Measurements from ENCODE around the gene BRPF1. TPM values are rescaled to one million over a fixed set of nuclear protein-coding genes. Genes with fewer than 3 reads are reported as not detected.
A peak's percentile ranks its signal among the peaks of the same experiment; 100 is the strongest.
"Not testable (repeated sequence)": the region's sequence is repeated elsewhere in the genome, so short reads cannot be mapped to it uniquely, and the experiment has no call there.

BRPF1 gene
- total RNA-seq, 4 donors from 2014 or later: 9.4 to 18.7 (median 14.9) TPM

- no peak for TF ChIP-seq EP300 (IDR thresholded peaks at IDR 0.05; ENCODE audit: low read depth)
- TF ChIP-seq POLR2A (IDR thresholded peaks at IDR 0.05): peak; percentile 35
- TF ChIP-seq POLR2AphosphoS5 (IDR thresholded peaks at IDR 0.05): peak; percentile 33 to 74 (median 49)
- no peak for TF ChIP-seq CTCF (IDR thresholded peaks at IDR 0.05)
- H3K36me3 ChIP-seq: no peaks in the 10 kb centered on the region
- DNase-seq: peak; percentile 84
- 10% methylated on average over 4 to 29 of the region's 49 CpGs for WGBS, 2 donors (ENCODE audit: low coverage in 1 of 2)
- peak within 1 kb of the TSS; percentile 50 to 72 (median 64) for H3K4me3 ChIP-seq
- no peaks in the 10 kb centered on the region for H3K9me3 ChIP-seq
- H3K27ac ChIP-seq: peak within 1 kb of the TSS; percentile 81 to 89 (median 87)
- H3K4me1 ChIP-seq: peaks cover 10 to 38% (median 30%) of the 10 kb centered on the region in 4 donors
- no peaks in the 10 kb centered on the region for H3K27me3 ChIP-seq
- in situ Hi-C loops (cut with MboI; ENCODE audit: low pct_ligation_motif_present in 1 of 4, low pct_unique_long_range_greater_than_20kb in 1 of 4, low sequenced_read_pairs in 3 of 4) (no loop called here), intact Hi-C loops (cut with DNase I; ENCODE audit: low total_unique reads) (no loop called here)
Observed at GRCh38 chr3:9769426-9770275, 38.1 kb downstream of the BRPF1 start, which contains the start of gene CAMK1. TSS of gene CAMK1 (minus strand) at chr3:9769947. CDS start at chr3:9767749, 2,198 bp downstream.

- WGBS, 2 donors (ENCODE audit: low coverage in 1 of 2): 0 to 28% methylated on average over 5 to 15 of the region's 15 CpGs
- H3K27me3 ChIP-seq: no peaks in the 10 kb centered on the region
- TF ChIP-seq CTCF (IDR thresholded peaks at IDR 0.05) (no peak), POLR2AphosphoS5 (IDR thresholded peaks at IDR 0.05) (peak in 1 of 3 donors; percentile 34)
- DNase-seq: peak; percentile 86
- in situ Hi-C loops (cut with MboI; ENCODE audit: low pct_ligation_motif_present in 1 of 4, low pct_unique_long_range_greater_than_20kb in 1 of 4, low sequenced_read_pairs in 3 of 4): no loop called here
- H3K9me3 ChIP-seq: no peaks in the 10 kb centered on the region
- H3K27ac ChIP-seq: peak overlapping the region; percentile 81 to 89 (median 87)
- intact Hi-C loops (cut with DNase I; ENCODE audit: low total_unique reads): no loop called here
- no peaks in the 10 kb centered on the region for H3K36me3 ChIP-seq
- peak overlapping the region; percentile 50 to 72 (median 64) for H3K4me3 ChIP-seq
- H3K4me1 ChIP-seq: peaks cover 10 to 38% (median 30%) of the 10 kb centered on the region in 4 donors
Observed at GRCh38 chr3:9770276-9770812, 38.8 kb downstream of the BRPF1 start.

GRCh38 chr3:9771007-9771406 lies 39.5 kb downstream of the BRPF1 start:
- 92 to 95% methylated on average over 2 of the region's 2 CpGs for WGBS, 2 donors (ENCODE audit: low coverage in 1 of 2)
- Histone ChIP-seq H3K4me1 (peaks cover 10 to 38% (median 30%) of the 10 kb centered on the region in 4 donors), H3K27ac (peak overlapping the region; percentile 81 to 89 (median 87))
- H3K9me3 ChIP-seq; H3K4me3 ChIP-seq; H3K27me3 ChIP-seq; intact Hi-C loops (cut with DNase I; ENCODE audit: low total_unique reads); in situ Hi-C loops (cut with MboI; ENCODE audit: low pct_ligation_motif_present in 1 of 4, low pct_unique_long_range_greater_than_20kb in 1 of 4, low sequenced_read_pairs in 3 of 4); H3K36me3 ChIP-seq; DNase-seq: not testable (repeated sequence)

- in situ Hi-C loops (cut with MboI; ENCODE audit: low pct_ligation_motif_present in 1 of 4, low pct_unique_long_range_greater_than_20kb in 1 of 4, low sequenced_read_pairs in 3 of 4) (no loop called here), intact Hi-C loops (cut with DNase I; ENCODE audit: low total_unique reads) (no loop called here)
- H3K4me1 ChIP-seq: peaks cover 0 to 22% (median 9%) of the 10 kb centered on the region in 4 donors
- no peak overlapping the region for H3K4me3 ChIP-seq
- no peak for TF ChIP-seq EP300 (IDR thresholded peaks at IDR 0.05; ENCODE audit: low read depth)
- no peak for TF ChIP-seq CTCF (IDR thresholded peaks at IDR 0.05)
- TF ChIP-seq POLR2AphosphoS5 (IDR thresholded peaks at IDR 0.05): no peak
- TF ChIP-seq POLR2A (IDR thresholded peaks at IDR 0.05): no peak
- no peak overlapping the region for H3K27ac ChIP-seq
- no peaks in the 10 kb centered on the region for H3K27me3 ChIP-seq
- H3K9me3 ChIP-seq: no peaks in the 10 kb centered on the region
- H3K36me3 ChIP-seq: peaks cover 0 to 9% (median under 1%) of the 10 kb centered on the region in 4 donors
- DNase-seq: no peak
- WGBS, 2 donors (ENCODE audit: low coverage in 1 of 2): 69 to 85% methylated on average over 3 to 5 of the region's 5 CpGs
Observed at GRCh38 chr3:9776896-9777693, 45.6 kb downstream of the BRPF1 start.

Data from transverse colon (tissue), 4 donors.